Right cardiac atrium (tissue), 5 donors: Measurements from ENCODE around the gene PTCD2. TPM values are rescaled to one million over a fixed set of nuclear protein-coding genes. Genes with fewer than 3 reads are reported as not detected.

ENCODE experiments used
- ATAC-seq, 2 donors: fragments of 200-7000 bp; cut with Tn5 transposase; one replicate each; pipeline versions ENCODE4 v1.8.0 to v1.9.1; 2020; ENCODE audit warnings: moderate library complexity in 2 of 2, mild to moderate bottlenecking in 1 of 2
- DNase-seq, 3 donors: peaks; one replicate each; pipeline ENCODE4 v3.0.0-alpha.2; 2020
- H3K27ac ChIP-seq: one replicate; pipeline ENCODE4 v1.5.1; 2013; ENCODE audit warnings: mild to moderate bottlenecking, low read length, control low read depth, moderate library complexity
- H3K27me3 ChIP-seq: one replicate; pipeline ENCODE4 v1.6.1; 2013; ENCODE audit not compliant: control insufficient read depth, insufficient read depth
- H3K4me1 ChIP-seq: one replicate; pipeline ENCODE4 v1.6.1; 2013; ENCODE audit warnings: low read length; ENCODE audit not compliant: control insufficient read depth, insufficient read depth
- H3K4me3 ChIP-seq: one replicate; pipeline ENCODE4 v1.5.1; 2013; ENCODE audit warnings: low read length, control low read depth
- H3K9me3 ChIP-seq: one replicate; pipeline ENCODE4 v1.6.1; 2013; ENCODE audit warnings: low read length; ENCODE audit not compliant: control insufficient read depth
- WGBS: extraction: QIAGEN DNeasy Blood & Tissue Kit; methylation state at CpG from one replicate; pipeline ENCODE4 v1.1.7; 2013; 5-methylcytosine and 5-hydroxymethylcytosine counted together
- intact Hi-C, 4 donors: fragments of 100-400 bp; cut with DNase I; formaldehyde crosslinking; loops; one replicate each; pipeline versions ENCODE4 v1.11.0 to v1.14.0; 2022 to 2023
- polyA plus RNA-seq: library from polyadenylated mRNA; stranded (reverse); fragments of 200-250 nt; gene quantifications from one replicate; pipeline ENCODE4 v1.2.3, GENCODE V29; 2013
- total RNA-seq, 4 donors: library from RNA; stranded (reverse); fragmentation: NEBNext Ultra II Directional; extraction: Animal tissue kit (Norgen Biotek cat#: 25700); gene quantifications; one replicate each; pipeline ENCODE4 v1.2.1, GENCODE V29; 2021
- donor health status: healthy with polysubstance abuse.
- donor health status: DM: no; HTN: yes; CAD: no.
- donor health status: DM: no; HTN: no; CAD: no.
- donor health status: DM: no; HTN: yes; CAD: no; lungs with severe emphysema.
- donor health status: DM: yes; HTN: yes; CAD: no.

The PTCD2 gene
- total and polyA plus RNA-seq, 5 donors, result 6.9 to 14.0 (median 11.5) TPM

DNA sequence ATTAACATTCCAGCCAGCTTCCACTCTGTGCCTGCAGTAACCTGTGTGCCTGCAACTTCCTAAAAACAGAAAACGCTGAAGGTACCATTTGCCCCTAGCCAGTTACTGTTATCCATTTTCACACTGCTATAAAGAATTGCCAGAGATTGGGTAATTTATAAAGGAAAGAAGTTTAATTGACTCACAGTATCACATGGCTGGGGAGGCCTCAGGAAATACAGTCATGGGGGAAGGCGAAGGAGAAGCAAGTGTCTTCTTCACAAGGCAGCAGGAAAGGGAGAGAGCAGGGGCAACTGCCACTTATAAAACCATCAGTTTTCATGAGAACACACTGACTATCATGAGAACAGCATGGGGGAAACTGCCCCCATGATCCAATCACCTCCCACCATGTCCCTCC, 31.2 kb downstream of the PTCD2 start:
- 91% methylated on average over 2 of the region's 2 CpGs for WGBS
- no peak for ATAC-seq
- Histone ChIP-seq H3K27me3 (no peaks in the 10 kb centered on the region), H3K4me1 (peaks cover 1% of the 10 kb centered on the region), H3K27ac (no peak overlapping the region), H3K9me3 (no peaks in the 10 kb centered on the region), H3K4me3 (no peak overlapping the region)
- intact Hi-C loops, result no loop called here
- no peak for DNase-seq

DNA sequence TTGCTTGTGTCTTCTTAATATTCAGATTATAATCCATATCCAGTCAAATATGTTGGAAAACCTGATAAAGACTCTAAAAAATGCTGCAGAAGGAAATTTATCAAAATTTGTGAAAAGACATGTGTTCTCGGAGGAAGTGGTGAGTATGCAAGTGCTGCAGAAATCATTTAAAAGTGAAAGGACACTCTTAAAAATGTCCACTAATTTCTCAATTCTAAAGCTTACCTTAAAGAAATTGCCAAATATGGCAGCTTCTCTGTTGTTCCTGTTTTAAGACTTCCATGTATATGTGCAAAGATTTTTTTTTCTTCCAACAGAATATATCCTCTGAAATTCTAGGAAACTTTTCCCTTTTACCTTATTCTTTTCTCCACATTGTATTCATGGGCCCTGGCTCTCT, 32.4 kb downstream of the PTCD2 start:
- H3K27me3 ChIP-seq, result no peaks in the 10 kb centered on the region
- no peaks in the 10 kb centered on the region for H3K9me3 ChIP-seq
- ATAC-seq (no peak), DNase-seq (no peak)
- no peak overlapping the region for H3K4me3 ChIP-seq
- H3K27ac ChIP-seq, result no peak overlapping the region
- 87% methylated on average over 1 of the region's 1 CpG for WGBS
- H3K4me1 ChIP-seq, result peaks cover 1% of the 10 kb centered on the region
- intact Hi-C loops, result no loop called here

DNA sequence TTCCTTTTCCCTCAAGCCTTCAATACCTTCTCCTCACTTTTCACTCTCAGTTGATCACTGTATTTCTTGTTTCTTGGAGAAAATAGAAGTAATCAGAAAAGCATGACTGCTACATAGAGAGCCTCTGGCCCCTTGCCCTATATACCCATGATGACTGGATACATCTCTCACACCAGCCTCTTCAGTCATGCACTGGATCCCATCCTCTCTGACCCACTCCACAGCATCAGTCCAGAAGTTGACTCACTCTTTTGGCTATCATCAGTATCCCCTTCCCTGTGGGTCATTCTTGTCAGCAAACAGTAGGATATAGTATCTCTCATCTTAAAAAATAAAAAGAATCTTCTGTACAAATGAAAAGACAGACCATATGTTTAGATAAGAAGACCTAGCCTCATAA, 32.9 kb downstream of the PTCD2 start:
- no peak for DNase-seq
- no peaks in the 10 kb centered on the region for H3K27me3 ChIP-seq
- ATAC-seq, result peak in 1 of 2 donors; percentile 25
- peaks cover 1% of the 10 kb centered on the region for H3K4me1 ChIP-seq
- intact Hi-C loops, result no loop called here
- H3K9me3 ChIP-seq, result no peaks in the 10 kb centered on the region
- H3K4me3 ChIP-seq, result no peak overlapping the region
- H3K27ac ChIP-seq, result no peak overlapping the region

- Histone ChIP-seq H3K4me1 (peaks cover 1% of the 10 kb centered on the region), H3K27ac (no peak overlapping the region), H3K9me3 (no peaks in the 10 kb centered on the region), H3K4me3 (no peak overlapping the region), H3K27me3 (no peaks in the 10 kb centered on the region)
- 61% methylated on average over 5 of the region's 5 CpGs for WGBS
- intact Hi-C loops, result no loop called here
- DNase-seq, result peak; percentile 22 to 67 (median 60)
- ATAC-seq, result peak; percentile 87 to 95
These were observed 35.6 kb downstream of the PTCD2 start for GRCh38 chr5:72355706-72356299.

- no peaks in the 10 kb centered on the region for H3K9me3 ChIP-seq
- H3K27me3 ChIP-seq, result no peaks in the 10 kb centered on the region
- ATAC-seq (no peak), DNase-seq (no peak)
- intact Hi-C loops, result no loop called here
- peaks cover 1% of the 10 kb centered on the region for H3K4me1 ChIP-seq
- H3K27ac ChIP-seq, result no peak overlapping the region
- no peak overlapping the region for H3K4me3 ChIP-seq
- 66% methylated on average over 1 of the region's 1 CpG for WGBS
These were observed 36.2 kb downstream of the PTCD2 start for GRCh38 chr5:72356361-72356760.

DNA sequence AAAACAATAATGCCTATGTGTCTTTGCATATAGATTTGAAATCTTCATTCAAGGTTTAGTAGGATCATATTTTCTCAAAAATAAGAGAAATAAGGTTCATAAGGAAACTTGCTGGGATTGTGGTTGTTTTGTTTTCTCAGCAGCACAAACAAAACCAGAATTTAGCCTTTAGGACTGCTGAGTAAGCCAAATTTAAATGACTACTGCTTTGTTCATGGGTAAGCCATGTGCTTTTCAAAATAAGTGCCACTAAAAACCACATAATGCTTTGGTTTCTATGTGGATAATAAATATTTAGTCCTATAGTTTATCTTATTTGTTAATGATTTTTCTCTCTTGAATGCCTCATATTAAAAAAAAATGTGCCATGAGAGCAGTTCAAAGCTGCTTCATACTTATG, 38.8 kb downstream of the PTCD2 start:
- ATAC-seq, result no peak
- Histone ChIP-seq H3K4me3 (no peak overlapping the region), H3K27me3 (no peaks in the 10 kb centered on the region), H3K4me1 (peaks cover 1% of the 10 kb centered on the region), H3K9me3 (no peaks in the 10 kb centered on the region), H3K27ac (no peak overlapping the region)
- intact Hi-C loops, result no loop called here
- DNase-seq, result no peak

GRCh38 chr5:72359886-72360285, 39.7 kb downstream of the PTCD2 start:
- Histone ChIP-seq H3K4me3 (no peak overlapping the region), H3K9me3 (no peaks in the 10 kb centered on the region), H3K4me1 (peaks cover 1% of the 10 kb centered on the region), H3K27ac (no peak overlapping the region), H3K27me3 (no peaks in the 10 kb centered on the region)
- no peak for DNase-seq
- no peak for ATAC-seq
- intact Hi-C loops, result loop anchor here in 2 of 4 donors (10.0 kb wide), 1 partner anchor 455 kb away; the partner anchor contains the start of gene TNPO1 (in 2 of the 2)
- 94% methylated on average over 1 of the region's 1 CpG for WGBS

DNA sequence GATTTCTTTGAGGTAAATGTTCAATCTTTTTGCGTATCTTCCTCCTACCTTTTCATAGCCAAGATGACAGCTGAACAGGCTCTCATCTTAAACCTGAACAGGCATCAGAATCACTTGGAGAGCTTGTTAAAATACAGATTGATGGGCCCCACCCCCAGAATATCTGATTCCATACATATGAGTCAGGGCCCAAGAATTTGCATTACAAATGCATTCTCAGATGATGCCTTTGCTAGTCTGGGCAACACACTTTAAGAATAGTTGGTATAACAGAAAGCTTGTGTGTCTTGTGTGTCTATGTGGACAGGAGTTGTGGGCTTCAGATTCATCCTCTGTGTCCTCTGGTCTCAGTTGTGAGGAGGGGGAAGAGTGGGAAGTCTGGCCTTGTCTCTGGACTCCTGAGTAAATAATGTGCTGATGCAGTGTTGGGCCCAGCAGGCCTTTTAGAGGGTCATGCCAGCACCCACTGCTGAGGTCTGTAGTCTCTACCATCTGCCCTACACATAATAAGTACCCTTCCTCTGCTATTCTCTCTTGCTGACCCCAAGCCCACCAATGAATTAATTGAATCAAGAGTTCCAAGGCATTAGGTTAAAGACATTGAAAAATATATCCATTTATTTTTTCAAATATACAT, 43.1 kb downstream of the PTCD2 start:
- DNase-seq (no peak), ATAC-seq (no peak)
- Histone ChIP-seq H3K27ac (no peak overlapping the region), H3K9me3 (no peaks in the 10 kb centered on the region), H3K4me3 (no peak overlapping the region), H3K27me3 (no peaks in the 10 kb centered on the region), H3K4me1 (no peaks in the 10 kb centered on the region)
- WGBS, result 99% methylated on average over 1 of the region's 1 CpG
- intact Hi-C loops, result loop anchor here in 2 of 4 donors (10.0 kb wide), 1 partner anchor 452 kb away; the partner anchor contains the start of gene TNPO1 (in 2 of the 2)

- Histone ChIP-seq H3K27me3 (no peaks in the 10 kb centered on the region), H3K9me3 (no peaks in the 10 kb centered on the region), H3K27ac (no peak overlapping the region), H3K4me3 (no peak overlapping the region), H3K4me1 (no peaks in the 10 kb centered on the region)
- WGBS, result 94% methylated on average over 1 of the region's 1 CpG
- intact Hi-C loops, result loop anchor here in 2 of 4 donors (10.0 kb wide), 1 partner anchor 451 kb away; the partner anchor contains the start of gene TNPO1 (in 2 of the 2)
- no peak for ATAC-seq
- no peak for DNase-seq
These were observed 44.0 kb downstream of the PTCD2 start for GRCh38 chr5:72364171-72364570.

DNA sequence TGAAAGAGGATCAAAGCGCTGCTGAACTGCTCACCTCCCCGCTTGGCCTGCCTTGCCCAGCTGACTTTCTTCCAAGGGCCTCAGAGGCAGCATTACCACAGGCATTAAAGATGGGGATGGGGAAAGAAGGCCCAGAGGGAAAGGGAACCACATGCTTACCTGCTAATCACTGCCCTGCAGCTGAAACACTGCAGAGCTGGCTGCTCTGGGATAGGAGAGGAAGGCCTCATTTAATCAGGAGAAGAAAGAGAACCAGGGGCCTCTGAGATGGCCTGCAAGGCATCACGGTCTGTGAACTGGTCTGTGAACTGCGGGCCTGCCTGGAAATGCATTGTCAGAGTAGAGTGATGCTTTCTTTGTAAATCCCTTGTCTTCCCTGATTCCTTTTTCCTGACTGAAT, 44.8 kb downstream of the PTCD2 start:
- intact Hi-C loops, result loop anchor here in 3 of 4 donors (5.0 to 10.0 kb wide), 2 partner anchors 162 to 450 kb away; partner anchors contain the start of gene TNPO1 (in 2 of the 3)
- no peaks in the 10 kb centered on the region for H3K27me3 ChIP-seq
- WGBS, result 92% methylated on average over 4 of the region's 4 CpGs
- no peak overlapping the region for H3K4me3 ChIP-seq
- no peaks in the 10 kb centered on the region for H3K9me3 ChIP-seq
- ATAC-seq, result no peak
- no peak for DNase-seq
- no peak overlapping the region for H3K27ac ChIP-seq
- no peaks in the 10 kb centered on the region for H3K4me1 ChIP-seq

- WGBS, result 27% methylated on average over 7 of the region's 7 CpGs
- Histone ChIP-seq H3K27me3 (no peaks in the 10 kb centered on the region), H3K4me1 (no peaks in the 10 kb centered on the region), H3K4me3 (no peak overlapping the region), H3K9me3 (no peaks in the 10 kb centered on the region), H3K27ac (no peak overlapping the region)
- DNase-seq (peak; percentile 44 to 83 (median 56)), ATAC-seq (peak; percentile 89 to 90)
- intact Hi-C loops, result loop anchor here in 3 of 4 donors (1.0 to 10.0 kb wide), 3 partner anchors 158 to 448 kb away; partner anchors contain the start of gene TNPO1 (in 2 of the 3)
These were observed 46.3 kb downstream of the PTCD2 start for GRCh38 chr5:72366324-72366976.
